GM12878 (cell line): ENCODE data around the gene SLC17A8. TPM values are rescaled to one million over a fixed set of nuclear protein-coding genes. Genes with fewer than 3 reads are reported as not detected.

Source experiments
- ATAC-seq: fragments of 200-7000 bp; cut with Tn5 transposase; 3 replicates; pipeline ENCODE4 v1.9.1; 2020; ENCODE audit warnings: mild to moderate bottlenecking, moderate library complexity
- BruUV-seq: library from RNA; stranded (reverse); fragments of 400-500 nt; replicated peaks from 2 replicates; lab custom pipeline; 2021; lab: Mats Ljungman, UMichigan
- CTCF ChIA-PET: fragments of 300-600 bp; sonication (Branson Sonifier 250); formaldehyde crosslinking; extraction: SDS; loops from one replicate; lab custom pipeline; 2021; ENCODE audit warnings: inconsistent platforms; lab: Yijun Ruan, JAX
- POLR2A ChIA-PET: fragments of 350-600 bp; formaldehyde crosslinking; extraction: SDS; loops from one replicate; lab custom pipeline; 2021; ENCODE audit warnings: inconsistent platforms; lab: Charles Lee
- RAD21 ChIA-PET: fragments of 300-600 bp; sonication (Branson Sonifier 250); formaldehyde crosslinking; loops from one replicate; lab custom pipeline; 2023; ENCODE audit warnings: antibody characterized with exemption; ENCODE audit not compliant: unreplicated experiment; lab: Charles Lee
- SMC1A ChIA-PET: fragments of 300-600 bp; sonication (Branson Sonifier 250); formaldehyde crosslinking; loops from one replicate; lab custom pipeline; 2023; ENCODE audit not compliant: unreplicated experiment, uncharacterized antibody; lab: Charles Lee
- DNase-seq: peaks from one replicate; pipeline ENCODE4 v3.0.0-alpha.2; 2011; ENCODE audit warnings: low read depth, low spot score
- FAIRE-seq: peaks from 3 replicates; lab custom pipeline; 2011; peaks lifted over from hg19 to GRCh38; lab: Jason Lieb, UNC
- H2AFZ ChIP-seq: 2 replicates; pipeline ENCODE4 v1.6.0; 2011; ENCODE audit warnings: low read depth, low read length, control low read depth; ENCODE audit not compliant: control insufficient read depth
- H3K27ac ChIP-seq: 2 replicates; pipeline ENCODE4 v1.5.1; 2011; ENCODE audit warnings: control low read depth; ENCODE audit not compliant: control insufficient read depth, insufficient read depth
- H3K27me3 ChIP-seq, 2 experiments: replicated peaks in 1 of 2; 2 replicates each; pipeline versions ENCODE4 v1.6.0 to v1.6.1; 2011; ENCODE audit warnings: low read length in 1 of 2; ENCODE audit not compliant: control insufficient read depth in 2 of 2, insufficient read depth in 2 of 2
- H3K36me3 ChIP-seq, 2 experiments: 2 replicates each; pipeline ENCODE4 v1.5.1; 2011; ENCODE audit warnings: low read length in 1 of 2; ENCODE audit not compliant: control insufficient read depth in 2 of 2, insufficient read depth in 2 of 2
- H3K4me1 ChIP-seq: 2 replicates; pipeline ENCODE4 v1.6.1; 2011; ENCODE audit warnings: mild to moderate bottlenecking, low read length, moderate library complexity, mixed read lengths; ENCODE audit not compliant: control insufficient read depth, insufficient read depth
- H3K4me2 ChIP-seq: 2 replicates; pipeline ENCODE4 v1.6.0; 2011; ENCODE audit warnings: control low read depth; ENCODE audit not compliant: control insufficient read depth, insufficient read depth
- H3K4me3 ChIP-seq: fragments of 200-600 bp; sonication (generic); 2 replicates; pipeline ENCODE4 v1.5.1; 2016
- H3K79me2 ChIP-seq: 2 replicates; pipeline ENCODE4 v1.6.0; 2011; ENCODE audit warnings: low read length; ENCODE audit not compliant: control insufficient read depth, insufficient read depth
- H3K9ac ChIP-seq: 2 replicates; pipeline ENCODE4 v1.8.0; 2011; ENCODE audit warnings: low read length, control low read depth, mixed read lengths; ENCODE audit not compliant: control insufficient read depth, insufficient read depth
- H3K9me3 ChIP-seq: replicated peaks from 3 replicates; pipeline ENCODE4 v1.5.1; 2011; ENCODE audit warnings: mild to moderate bottlenecking, low read length; ENCODE audit not compliant: control insufficient read depth, insufficient read depth
- H4K20me1 ChIP-seq: 2 replicates; pipeline ENCODE4 v1.6.0; 2011; ENCODE audit not compliant: control insufficient read depth, insufficient read depth
- EGR1 ChIP-seq, 2 experiments: IDR thresholded peaks; 1 replicate in 1 of 2; 2 replicates in 1 of 2; pipeline ENCODE4 v1.6.1; 2011 to 2012; ENCODE audit warnings: low read depth in 2 of 2, low read length in 2 of 2, borderline replicate concordance in 1 of 2, mild to moderate bottlenecking in 1 of 2, moderate library complexity in 1 of 2
- RAD51 ChIP-seq: fragments of 450-650 bp; IDR thresholded peaks from 2 replicates; pipeline ENCODE4 v1.6.1; 2016; ENCODE audit warnings: moderate library complexity, mild to moderate bottlenecking, inconsistent platforms
- RBBP5 ChIP-seq: fragments of 200-600 bp; sonication (generic); conservative IDR thresholded peaks from 2 replicates; pipeline ENCODE4 v1.6.1; 2016
- SIX5 ChIP-seq: IDR thresholded peaks from 2 replicates; pipeline ENCODE4 v1.6.1; 2011; ENCODE audit warnings: mild to moderate bottlenecking, low read depth, low read length, moderate library complexity; ENCODE audit not compliant: severe bottlenecking
- WGBS: methylation state at CpG from one replicate; pipeline ENCODE4 v1.1.6; 2016; ENCODE audit warnings: low lambda C conversion rate; ENCODE audit not compliant: insufficient replicate concordance, insufficient coverage; ENCODE audit errors: missing lambda C conversion rate; 5-methylcytosine and 5-hydroxymethylcytosine counted together
- in situ Hi-C: fragments of 300-500 bp; cut with MboI; formaldehyde crosslinking; loops from 9 replicates; pipeline ENCODE4 v1.14.3; 2018; ENCODE audit warnings: mixed read lengths
- intact Hi-C: fragments of 100-400 bp; cut with micrococcal nuclease; formaldehyde crosslinking; loops from one replicate; pipeline ENCODE4 v1.14.2; 2022; ENCODE audit not compliant: unreplicated experiment
- polyA plus RNA-seq, 11 experiments: library from polyadenylated mRNA; depleted of rRNA in 4 of 11; unstranded in 6 of 11; stranded (reverse) in 5 of 11; fragments of >200 nt; fragmentation: Nextera tagmentation in 4 of 11; fragmentation: Illumina TruSeq in 1 of 11; extraction: Ambion mirVana in 4 of 11; extraction: Trizol in 1 of 11; gene quantifications; 1 replicate in 1 of 11; 2 replicates in 10 of 11; pipeline versions ENCODE4 v1.2.1 to v1.2.3, GENCODE V29; 2011 to 2016; ENCODE audit warnings: inconsistent platforms in 2 of 11, missing spikeins in 2 of 11, low read depth in 1 of 11
- total RNA-seq, 4 experiments: library from RNA; depleted of rRNA in 3 of 4; stranded (reverse); fragments of >200 nt in 3 of 4; fragmentation: Illumina TruSeq in 1 of 4; extraction: Trizol in 1 of 4; gene quantifications; 2 replicates each; pipeline versions ENCODE4 v1.2.1 to v1.2.3, GENCODE V29; 2013 to 2021
- TF ChIP-seq, protein P1 (sequence below): fragments of 450-650 bp; IDR thresholded peaks from 2 replicates; pipeline ENCODE4 v1.6.1; 2017; ENCODE audit warnings: antibody characterized with exemption, mild to moderate bottlenecking, moderate library complexity
- TF ChIP-seq, protein P2 (sequence below): fragments of 450-650 bp; formaldehyde crosslinking; IDR thresholded peaks from 2 replicates; pipeline ENCODE4 v1.4.0; 2022; ENCODE audit warnings: mild to moderate bottlenecking, moderate library complexity

The SLC17A8 gene
- total and polyA plus RNA-seq, 10 of the 15 experiments (the other 5 are each of a cell fraction or from before 2014, with no cell fraction given), result 0.18 TPM; not detected in 9

GRCh38 chr12:100393200-100393599, 36.3 kb downstream of the SLC17A8 start:
- FAIRE-seq, result no peak

More at GRCh38 chr12:100393200-100393599, 36.3 kb downstream of the SLC17A8 start:
- no peaks in the 10 kb centered on the region for H3K36me3 ChIP-seq
- RAD21 ChIA-PET, result no interaction called here
- SMC1A ChIA-PET, result no interaction called here
- CTCF ChIA-PET, result interaction anchor here (1.1 kb wide), 1 partner anchor 12 kb away, joined by 5 read pairs; no protein-coding TSS in a partner anchor
- no peak overlapping the region for H2AFZ ChIP-seq
- no peak overlapping the region for H3K4me2 ChIP-seq
- no peak overlapping the region for H3K4me3 ChIP-seq
- no peak overlapping the region for H3K9ac ChIP-seq
- ATAC-seq, result no peak
- no TSS peak for BruUV-seq
- no peaks in the 10 kb centered on the region for H3K9me3 ChIP-seq
- POLR2A ChIA-PET, result no interaction called here
- H3K27me3 ChIP-seq, result no peaks in the 10 kb centered on the region
- no peaks in the 10 kb centered on the region for H4K20me1 ChIP-seq
- DNase-seq, result no peak
- 43% methylated on average over 6 of the region's 6 CpGs for WGBS
- H3K79me2 ChIP-seq, result no peaks in the 10 kb centered on the region
- intact Hi-C loops, result no loop called here
- in situ Hi-C loops, result no loop called here
- no peak overlapping the region for H3K27ac ChIP-seq
- TF ChIP-seq, protein P1, sequence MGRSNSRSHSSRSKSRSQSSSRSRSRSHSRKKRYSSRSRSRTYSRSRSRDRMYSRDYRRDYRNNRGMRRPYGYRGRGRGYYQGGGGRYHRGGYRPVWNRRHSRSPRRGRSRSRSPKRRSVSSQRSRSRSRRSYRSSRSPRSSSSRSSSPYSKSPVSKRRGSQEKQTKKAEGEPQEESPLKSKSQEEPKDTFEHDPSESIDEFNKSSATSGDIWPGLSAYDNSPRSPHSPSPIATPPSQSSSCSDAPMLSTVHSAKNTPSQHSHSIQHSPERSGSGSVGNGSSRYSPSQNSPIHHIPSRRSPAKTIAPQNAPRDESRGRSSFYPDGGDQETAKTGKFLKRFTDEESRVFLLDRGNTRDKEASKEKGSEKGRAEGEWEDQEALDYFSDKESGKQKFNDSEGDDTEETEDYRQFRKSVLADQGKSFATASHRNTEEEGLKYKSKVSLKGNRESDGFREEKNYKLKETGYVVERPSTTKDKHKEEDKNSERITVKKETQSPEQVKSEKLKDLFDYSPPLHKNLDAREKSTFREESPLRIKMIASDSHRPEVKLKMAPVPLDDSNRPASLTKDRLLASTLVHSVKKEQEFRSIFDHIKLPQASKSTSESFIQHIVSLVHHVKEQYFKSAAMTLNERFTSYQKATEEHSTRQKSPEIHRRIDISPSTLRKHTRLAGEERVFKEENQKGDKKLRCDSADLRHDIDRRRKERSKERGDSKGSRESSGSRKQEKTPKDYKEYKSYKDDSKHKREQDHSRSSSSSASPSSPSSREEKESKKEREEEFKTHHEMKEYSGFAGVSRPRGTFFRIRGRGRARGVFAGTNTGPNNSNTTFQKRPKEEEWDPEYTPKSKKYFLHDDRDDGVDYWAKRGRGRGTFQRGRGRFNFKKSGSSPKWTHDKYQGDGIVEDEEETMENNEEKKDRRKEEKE, result no peak
- no peak for TF ChIP-seq SIX5
- no peak for TF ChIP-seq RAD51
- TF ChIP-seq RBBP5, result no peak
- TF ChIP-seq, protein P2, sequence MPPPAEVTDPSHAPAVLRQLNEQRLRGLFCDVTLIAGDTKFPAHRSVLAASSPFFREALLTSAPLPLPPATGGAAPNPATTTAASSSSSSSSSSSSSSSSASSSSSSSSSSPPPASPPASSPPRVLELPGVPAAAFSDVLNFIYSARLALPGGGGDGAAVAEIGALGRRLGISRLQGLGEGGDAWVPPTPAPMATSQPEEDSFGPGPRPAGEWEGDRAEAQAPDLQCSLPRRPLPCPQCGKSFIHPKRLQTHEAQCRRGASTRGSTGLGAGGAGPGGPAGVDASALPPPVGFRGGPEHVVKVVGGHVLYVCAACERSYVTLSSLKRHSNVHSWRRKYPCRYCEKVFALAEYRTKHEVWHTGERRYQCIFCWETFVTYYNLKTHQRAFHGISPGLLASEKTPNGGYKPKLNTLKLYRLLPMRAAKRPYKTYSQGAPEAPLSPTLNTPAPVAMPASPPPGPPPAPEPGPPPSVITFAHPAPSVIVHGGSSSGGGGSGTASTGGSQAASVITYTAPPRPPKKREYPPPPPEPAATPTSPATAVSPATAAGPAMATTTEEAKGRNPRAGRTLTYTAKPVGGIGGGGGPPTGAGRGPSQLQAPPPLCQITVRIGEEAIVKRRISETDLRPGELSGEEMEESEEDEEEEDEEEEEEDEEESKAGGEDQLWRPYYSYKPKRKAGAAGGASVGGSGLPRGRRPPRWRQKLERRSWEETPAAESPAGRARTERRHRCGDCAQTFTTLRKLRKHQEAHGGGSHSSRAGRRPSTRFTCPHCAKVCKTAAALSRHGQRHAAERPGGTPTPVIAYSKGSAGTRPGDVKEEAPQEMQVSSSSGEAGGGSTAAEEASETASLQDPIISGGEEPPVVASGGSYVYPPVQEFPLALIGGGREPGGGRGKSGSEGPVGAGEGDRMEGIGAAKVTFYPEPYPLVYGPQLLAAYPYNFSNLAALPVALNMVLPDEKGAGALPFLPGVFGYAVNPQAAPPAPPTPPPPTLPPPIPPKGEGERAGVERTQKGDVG (CRISPR knock-in tag), result no peak
- no peak for TF ChIP-seq EGR1 (IDR thresholded peaks at IDR 0.05; ENCODE audit: borderline replicate concordance in 1 of 2, low read depth in 2 of 2, low read length in 2 of 2)
- H3K4me1 ChIP-seq, result no peaks in the 10 kb centered on the region
